HG02852 (cell line): ENCODE measurements around the gene TSC1.
"Not testable (repeated sequence)": the region's sequence is repeated elsewhere in the genome, so short reads cannot be mapped to it uniquely, and the experiment has no call there.

Source experiments
- ATAC-seq: cut with Tn5 transposase; IDR thresholded peaks from one replicate; pipeline ENCODE4 v1.9.1; 2021; ENCODE audit warnings: mild to moderate bottlenecking, moderate library complexity; ENCODE audit not compliant: unreplicated experiment

TSC1 gene

GRCh38 chr9:132978112-132978450 lies 33.7 kb upstream of the TSC1 start:
- no peak for ATAC-seq

GRCh38 chr9:132976571-132976970 lies 32.2 kb upstream of the TSC1 start:
- no peak for ATAC-seq

GRCh38 chr9:132975961-132976360 lies 31.5 kb upstream of the TSC1 start:
- ATAC-seq: no peak

GRCh38 chr9:132973713-132974112 lies 29.3 kb upstream of the TSC1 start:
- no peak for ATAC-seq

- no peak for ATAC-seq
These were observed 28.8 kb upstream of the TSC1 start for GRCh38 chr9:132973166-132973565.

- ATAC-seq: no peak
These were observed 26.1 kb upstream of the TSC1 start for GRCh38 chr9:132970324-132971062.

GRCh38 chr9:132969783-132970182 lies 25.4 kb upstream of the TSC1 start:
- no peak for ATAC-seq

GRCh38 chr9:132967908-132968307 lies 23.5 kb upstream of the TSC1 start:
- ATAC-seq: not testable (repeated sequence)

GRCh38 chr9:132965478-132965877 lies 21.1 kb upstream of the TSC1 start:
- ATAC-seq: no peak

- ATAC-seq: no peak
These were observed 16.6 kb upstream of the TSC1 start for GRCh38 chr9:132961002-132961401.

- ATAC-seq: no peak
These were observed 13.4 kb upstream of the TSC1 start for GRCh38 chr9:132957805-132958204.

- no peak for ATAC-seq
These were observed 11.4 kb upstream of the TSC1 start for GRCh38 chr9:132955768-132956167.

GRCh38 chr9:132955123-132955522 lies 10.7 kb upstream of the TSC1 start:
- ATAC-seq: no peak

GRCh38 chr9:132949709-132950108 lies 5.3 kb upstream of the TSC1 start:
- ATAC-seq: no peak

GRCh38 chr9:132948482-132949050 lies 4.2 kb upstream of the TSC1 start:
- ATAC-seq: no peak

GRCh38 chr9:132947756-132948155 lies 3.3 kb upstream of the TSC1 start:
- ATAC-seq: no peak

- no peak for ATAC-seq
These were observed 2.3 kb upstream of the TSC1 start for GRCh38 chr9:132946631-132947295.

- ATAC-seq: no peak
These were observed 1.8 kb upstream of the TSC1 start for GRCh38 chr9:132946211-132946610.

GRCh38 chr9:132945186-132946130 lies 1.0 kb upstream of the TSC1 start:
- no peak for ATAC-seq

GRCh38 chr9:132943651-132944293 lies 644 bp downstream of the TSC1 start:
- ATAC-seq: no peak
